BJ (cell line): Measurements from ENCODE around the gene OR1S2. TPM values are rescaled to one million over a fixed set of nuclear protein-coding genes. Genes with fewer than 3 reads are reported as not detected.
"Not testable (repeated sequence)": the region's sequence is repeated elsewhere in the genome, so short reads cannot be mapped to it uniquely, and the experiment has no call there.

ENCODE experiments used
- CTCF ChIA-PET: fragments of 350-600 bp; formaldehyde crosslinking; extraction: SDS; loops from one replicate; lab custom pipeline; 2021; ENCODE audit warnings: antibody characterized with exemption, inconsistent platforms; lab: Yijun Ruan, JAX
- POLR2A ChIA-PET: fragments of 300-600 bp; sonication (Branson Sonifier 250); formaldehyde crosslinking; extraction: SDS; loops from one replicate; lab custom pipeline; 2021; ENCODE audit warnings: antibody characterized with exemption; lab: Charles Lee
- DNase-seq: peaks from one replicate; pipeline ENCODE4 v3.0.0-alpha.2; 2011; ENCODE audit warnings: low read depth
- H3K27me3 ChIP-seq: 2 replicates; pipeline ENCODE4 v1.6.0; 2011; ENCODE audit warnings: low read length; ENCODE audit not compliant: control insufficient read depth, insufficient read depth
- H3K36me3 ChIP-seq: 2 replicates; pipeline ENCODE4 v1.5.1; 2011; ENCODE audit warnings: low read length; ENCODE audit not compliant: control insufficient read depth, insufficient read depth
- H3K4me3 ChIP-seq: 2 replicates; pipeline ENCODE4 v1.5.1; 2011; ENCODE audit warnings: low read depth, mild to moderate bottlenecking, control low read depth, low read length
- CTCF ChIP-seq: IDR thresholded peaks from 2 replicates; pipeline ENCODE4 v1.5.1; 2011; ENCODE audit warnings: low read depth, mild to moderate bottlenecking, control low read depth, inconsistent platforms, low read length, moderate library complexity; ENCODE audit not compliant: insufficient read depth
- polyA minus RNA-seq: library from RNA; depleted of rRNA, polyadenylated mRNA; stranded (reverse); fragments of >200 nt; gene quantifications from 2 replicates; pipeline ENCODE4 v1.2.3, GENCODE V29; 2011; rRNA and poly(A)+ RNA removed
- polyA plus RNA-seq: library from polyadenylated mRNA; depleted of rRNA; stranded (reverse); fragments of >200 nt; gene quantifications from 2 replicates; pipeline ENCODE4 v1.2.3, GENCODE V29; 2011; rRNA removed

Gene OR1S2, protein sequence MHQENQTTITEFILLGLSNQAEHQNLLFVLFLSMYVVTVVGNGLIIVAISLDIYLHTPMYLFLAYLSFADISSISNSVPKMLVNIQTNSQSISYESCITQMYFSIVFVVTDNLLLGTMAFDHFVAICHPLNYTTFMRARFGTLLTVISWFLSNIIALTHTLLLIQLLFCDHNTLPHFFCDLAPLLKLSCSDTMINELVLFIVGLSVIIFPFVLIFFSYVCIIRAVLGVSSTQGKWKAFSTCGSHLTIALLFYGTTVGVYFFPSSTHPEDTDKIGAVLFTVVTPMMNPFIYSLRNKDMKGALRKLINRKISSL
- polyA plus RNA-seq = not detected in 2 replicates
- polyA minus RNA-seq = not detected in 2 replicates

DNA sequence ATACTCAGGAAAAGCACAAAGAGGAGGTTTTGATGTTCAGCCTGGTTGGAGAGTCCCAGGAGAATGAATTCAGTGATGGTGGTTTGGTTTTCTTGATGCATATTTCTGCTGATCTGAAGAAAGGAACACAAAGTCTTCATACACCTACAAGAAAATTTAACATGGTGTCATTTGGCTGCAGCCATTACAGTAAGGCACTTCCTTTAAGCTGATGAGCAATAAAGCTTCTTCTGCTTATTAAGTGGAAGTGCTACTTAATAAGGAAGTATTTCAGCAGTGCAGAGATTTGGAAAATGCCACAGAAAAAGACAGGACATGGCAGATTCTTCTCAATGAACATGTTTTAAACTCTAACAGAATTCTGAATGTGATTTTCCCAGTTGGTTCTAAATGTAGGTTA is at the start of gene OR1S2:
OR1S2 (minus strand) TSS at position 101 of the 400 bp plus-strand sequence; CDS start at position 101, 0 bp downstream.
- ChIA-PET CTCF (no interaction called here), POLR2A (no interaction called here)

DNA sequence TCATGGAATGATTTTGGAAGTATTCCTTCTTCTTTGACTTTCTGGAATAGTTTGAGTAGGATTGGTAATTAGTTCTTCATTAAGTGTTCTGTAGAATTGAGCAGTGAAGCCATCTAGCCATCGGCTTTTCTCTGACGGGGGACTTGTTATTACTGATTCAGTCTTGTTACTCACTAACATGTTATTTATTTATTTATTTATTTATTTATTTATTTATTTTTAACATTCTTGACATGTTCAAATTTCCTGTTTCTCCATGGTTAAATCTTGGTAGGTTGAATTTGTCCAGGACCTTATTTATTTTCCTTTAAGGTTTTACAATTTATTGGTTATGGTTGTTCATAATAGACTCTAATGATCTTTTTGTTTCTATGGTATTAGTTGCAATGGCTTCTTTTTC is 40.0 kb upstream of the OR1S2 start:
- TF ChIP-seq CTCF = no peak
- ChIA-PET POLR2A (no interaction called here), CTCF (no interaction called here)
- no peak for DNase-seq
- Histone ChIP-seq H3K4me3 (no peak overlapping the region), H3K36me3 (no peaks in the 10 kb centered on the region), H3K27me3 (peaks cover 2% of the 10 kb centered on the region; the same call in 1 of the 2 replicates)

More for the DNA sequence above, at the start of gene OR1S2:
- no peak for DNase-seq
- Histone ChIP-seq H3K36me3 (no peaks in the 10 kb centered on the region), H3K27me3 (no peaks in the 10 kb centered on the region), H3K4me3 (no peak within 1 kb of the TSS)
- no peak for TF ChIP-seq CTCF

DNA sequence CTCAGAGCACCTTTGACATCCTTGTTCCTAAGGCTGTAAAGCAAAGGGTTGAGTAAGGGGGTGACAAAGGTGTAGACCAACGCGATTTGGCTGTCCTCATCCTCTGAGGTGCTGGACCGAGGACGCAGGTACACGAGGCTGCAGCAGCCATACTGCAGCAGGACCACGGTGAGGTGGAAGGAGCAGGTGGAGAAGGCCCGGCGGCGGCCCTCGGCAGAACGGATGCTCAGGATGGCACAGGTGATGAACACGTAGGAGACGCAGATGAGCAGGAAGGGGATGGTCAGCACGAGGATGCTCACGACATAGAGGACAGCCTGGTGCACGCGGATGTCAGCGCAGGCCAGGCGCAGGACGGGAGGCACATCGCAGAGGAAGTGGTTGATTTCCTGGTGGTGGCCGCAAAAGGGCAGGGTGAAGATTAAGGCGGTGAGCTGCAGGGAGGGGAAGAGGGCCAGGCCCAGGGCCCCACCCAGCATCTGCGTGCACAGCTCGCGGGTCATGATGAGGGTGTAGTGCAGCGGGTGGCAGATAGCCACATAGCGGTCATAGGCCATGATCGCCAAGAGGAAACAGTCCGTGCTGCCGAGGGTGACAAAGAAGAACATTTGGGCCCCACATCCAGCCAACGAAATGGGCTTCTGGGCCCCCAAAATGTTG is 24.1 kb upstream of the OR1S2 start:
- TF ChIP-seq CTCF = no peak
- POLR2A ChIA-PET = no interaction called here
- H3K36me3 ChIP-seq = no peaks in the 10 kb centered on the region
- CTCF ChIA-PET = no interaction called here
- H3K27me3 ChIP-seq = no peaks in the 10 kb centered on the region
- H3K4me3 ChIP-seq = no peak overlapping the region
- no peak for DNase-seq

DNA sequence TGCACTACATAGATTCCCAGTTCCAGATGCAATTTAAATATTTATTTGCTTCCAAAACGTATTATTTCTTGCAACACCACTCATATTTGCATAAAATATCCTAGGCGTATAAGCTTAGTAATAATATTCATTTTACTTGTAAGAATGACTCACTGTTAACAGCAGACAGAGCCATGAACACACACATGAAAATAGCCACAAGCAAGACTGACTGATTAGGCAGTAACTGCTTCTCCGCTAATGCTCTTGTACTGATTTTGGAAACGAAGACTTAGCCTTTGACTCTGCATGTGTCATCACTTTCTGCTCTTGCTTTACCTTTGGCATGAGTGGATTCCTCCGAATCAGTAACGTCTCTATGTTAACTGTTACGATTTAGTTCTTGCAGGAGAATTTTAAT is 18.8 kb upstream of the OR1S2 start:
- CTCF ChIA-PET = no interaction called here
- POLR2A ChIA-PET = no interaction called here
- Histone ChIP-seq H3K27me3 (no peaks in the 10 kb centered on the region), H3K4me3 (no peak overlapping the region), H3K36me3 (no peaks in the 10 kb centered on the region)
- DNase-seq = no peak
- no peak for TF ChIP-seq CTCF

GRCh38 chr11:58216476-58216875 is 12.5 kb upstream of the OR1S2 start:
- Histone ChIP-seq H3K4me3 (no peak overlapping the region), H3K36me3 (no peaks in the 10 kb centered on the region), H3K27me3 (no peaks in the 10 kb centered on the region)
- no peak for TF ChIP-seq CTCF
- ChIA-PET POLR2A (no interaction called here), CTCF (interaction anchor here (0.7 kb wide), 1 partner anchor 441 kb away, joined by 3 read pairs; no protein-coding TSS in a partner anchor)
- DNase-seq = no peak

DNA sequence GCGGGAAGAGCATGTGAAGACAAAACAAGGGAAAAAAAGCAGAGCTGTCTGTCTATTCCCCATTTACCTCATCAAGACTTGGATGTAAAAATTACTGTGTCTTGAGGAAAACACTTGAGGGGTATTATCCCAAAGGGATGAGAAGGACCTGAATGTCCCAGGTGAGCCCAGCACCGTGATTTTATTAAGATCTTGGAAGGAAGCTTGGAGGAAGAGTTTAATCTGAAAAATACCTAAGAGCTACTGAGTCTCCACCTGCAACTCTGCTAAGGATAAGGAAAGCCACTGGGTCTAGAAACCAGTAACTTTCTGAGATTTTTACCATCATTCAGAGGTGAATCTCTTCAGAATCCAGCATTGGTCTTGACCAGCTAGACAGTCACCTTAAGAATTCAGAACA is 8.5 kb upstream of the OR1S2 start, which contains the start of gene OR1S1:
OR1S1 (plus strand) TSS at position 301 of the 400 bp plus-strand sequence.
- POLR2A ChIA-PET = not testable (repeated sequence)

More for the DNA sequence above, 8.5 kb upstream of the OR1S2 start, which contains the start of gene OR1S1:
- H3K4me3 ChIP-seq, H3K36me3 ChIP-seq, H3K27me3 ChIP-seq, DNase-seq: not testable (repeated sequence)
- CTCF ChIA-PET = interaction anchor here (0.7 kb wide), 1 partner anchor 663 kb away, joined by 3 read pairs; no protein-coding TSS in a partner anchor
